Measurements from ENCODE around the gene TRA2B. TPM values are rescaled to one million over a fixed set of nuclear protein-coding genes. Genes with fewer than 3 reads are reported as not detected.

TRA2B gene
- total RNA-seq, 1 donor from 2014 or later = 191 TPM

DNA sequence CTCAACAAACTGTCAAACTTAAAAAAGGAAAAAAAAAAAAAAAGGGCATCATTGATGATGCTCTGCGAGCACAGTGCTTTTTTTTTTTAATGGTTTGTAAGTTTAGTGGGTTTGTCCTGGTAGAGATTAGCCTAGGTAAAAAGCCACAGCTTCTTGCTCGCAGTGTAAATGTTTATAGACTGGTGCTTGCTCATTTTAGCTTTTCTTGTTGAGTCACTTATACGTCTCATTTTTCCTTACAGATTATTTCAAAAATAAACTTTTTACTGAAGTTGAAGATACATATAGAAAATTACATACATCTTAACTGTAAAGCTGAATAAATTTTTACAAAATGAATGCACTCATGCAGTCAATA, 16.5 kb upstream of the TRA2B start:
- no peak for DNase-seq (ENCODE audit: low read depth in 2 of 2)

DNA sequence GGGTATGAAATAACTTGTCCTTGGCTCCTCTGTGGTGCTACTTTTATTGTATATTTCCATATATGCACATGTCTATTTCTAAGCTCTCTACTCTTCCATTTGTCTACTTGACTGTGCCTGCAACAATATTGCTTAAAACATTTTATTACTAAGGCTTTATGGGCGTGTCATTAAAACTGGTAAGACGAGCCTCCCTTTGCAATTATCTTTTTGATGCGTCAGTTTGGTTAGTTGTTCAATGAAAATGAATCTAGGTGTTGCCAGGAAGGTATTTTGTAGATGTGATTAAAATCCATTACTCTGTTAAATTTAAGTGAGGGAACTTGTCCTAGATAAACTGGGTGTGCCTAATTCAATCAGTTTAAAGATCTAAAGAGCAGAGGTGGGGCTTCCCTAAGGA, 12.9 kb upstream of the TRA2B start:
- no peak for DNase-seq (ENCODE audit: low read depth in 2 of 2)

DNA sequence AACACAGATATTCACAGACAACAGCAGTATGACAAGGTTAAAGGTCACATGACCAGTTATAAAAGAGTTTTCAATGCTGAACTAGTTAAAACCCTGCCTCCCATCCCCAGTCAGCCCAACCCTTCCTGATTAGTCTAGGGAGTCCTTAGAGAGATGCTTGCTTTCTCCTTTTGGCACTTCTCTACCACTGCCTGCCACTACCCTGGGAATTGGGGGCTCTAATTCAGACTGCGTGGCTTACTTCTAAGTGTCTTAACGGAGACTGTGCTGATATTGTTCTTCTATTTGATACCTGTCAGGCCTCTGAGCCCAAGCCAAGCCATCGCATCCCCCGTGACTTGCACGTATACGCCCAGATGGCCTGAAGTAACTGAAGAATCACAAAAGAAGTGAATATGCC, 11.7 kb upstream of the TRA2B start:
- DNase-seq (ENCODE audit: low read depth in 2 of 2) = no peak

DNA sequence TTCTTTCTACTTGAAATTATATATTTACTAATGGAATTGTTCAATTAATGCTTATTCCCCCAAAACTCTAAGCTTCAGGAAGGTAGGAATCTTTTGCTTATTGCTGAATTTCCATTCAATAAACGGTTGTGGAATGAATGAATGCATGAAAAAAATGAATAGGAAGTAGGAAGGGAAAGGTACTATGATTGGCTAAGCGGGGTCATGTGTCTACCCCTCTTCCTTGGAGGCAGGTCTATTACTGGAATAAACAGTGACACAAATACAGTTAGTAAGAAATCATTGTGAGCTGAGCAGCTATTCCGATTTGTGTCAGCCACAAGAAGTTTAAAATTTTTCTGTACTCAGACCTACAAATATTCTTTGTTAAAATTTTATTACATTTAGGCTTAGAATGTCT, 10.5 kb upstream of the TRA2B start:
- no peak for DNase-seq (ENCODE audit: low read depth in 2 of 2)

DNA sequence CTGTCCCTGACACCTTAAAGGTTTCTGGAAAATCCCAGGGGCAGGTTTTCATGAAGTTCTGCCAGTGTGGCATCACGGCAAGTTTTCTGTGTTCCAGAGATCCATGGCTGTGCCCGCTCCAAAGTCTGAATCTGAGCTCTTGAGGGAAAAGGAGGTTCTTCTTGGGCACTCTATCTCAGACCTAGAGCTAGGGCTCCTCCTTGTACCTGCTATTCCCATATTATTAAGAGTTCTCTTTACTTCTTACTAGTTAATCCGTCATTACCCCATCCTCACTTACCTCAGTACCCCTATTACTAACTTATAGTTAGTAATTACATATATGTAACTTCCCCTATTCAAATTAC, 5.9 kb upstream of the TRA2B start:
- DNase-seq (ENCODE audit: low read depth in 2 of 2) = no peak

- DNase-seq (ENCODE audit: low read depth in 2 of 2) = peak; percentile 54 to 63
These were observed 5.3 kb upstream of the TRA2B start for GRCh38 chr3:185942907-185943759.

DNA sequence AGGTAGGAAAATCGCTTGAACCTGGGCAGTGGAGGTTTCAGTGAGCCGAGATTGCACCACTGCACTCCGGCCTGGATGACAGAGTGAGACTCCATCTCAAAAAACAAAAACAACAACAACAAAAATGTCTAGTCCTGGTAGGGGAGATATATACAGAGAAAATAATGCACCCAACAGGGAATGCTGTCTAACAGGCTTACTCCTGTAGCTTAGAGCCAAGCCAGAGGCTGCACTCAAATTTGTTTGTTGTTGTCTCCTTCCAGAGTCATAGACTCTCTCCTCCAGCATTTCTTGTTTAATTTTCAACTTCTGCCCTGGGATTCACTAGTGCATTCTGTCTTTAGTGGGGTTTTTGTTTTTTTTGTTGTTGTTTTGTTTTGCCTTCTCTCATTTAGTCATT, 4.6 kb upstream of the TRA2B start:
- no peak for DNase-seq (ENCODE audit: low read depth in 2 of 2)

DNA sequence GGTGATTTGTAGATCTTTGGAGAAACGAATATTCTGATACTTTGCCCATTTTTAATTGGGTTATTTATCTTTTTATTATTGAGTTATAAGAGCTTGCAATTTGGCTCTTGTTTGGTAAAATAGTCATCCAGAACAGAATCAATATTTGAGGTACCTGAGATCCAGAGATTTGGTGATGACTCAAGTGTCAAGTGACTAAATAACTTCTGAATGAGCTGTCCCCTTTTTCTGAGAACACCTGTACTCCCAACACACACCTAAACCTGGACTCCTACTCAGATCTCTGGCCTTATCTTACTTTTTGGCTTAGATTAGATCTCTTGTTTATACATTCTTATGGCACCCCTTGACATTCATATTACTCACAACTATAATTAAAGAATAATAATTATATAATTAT, 3.1 kb upstream of the TRA2B start:
- DNase-seq (ENCODE audit: low read depth in 2 of 2) = no peak

DNA sequence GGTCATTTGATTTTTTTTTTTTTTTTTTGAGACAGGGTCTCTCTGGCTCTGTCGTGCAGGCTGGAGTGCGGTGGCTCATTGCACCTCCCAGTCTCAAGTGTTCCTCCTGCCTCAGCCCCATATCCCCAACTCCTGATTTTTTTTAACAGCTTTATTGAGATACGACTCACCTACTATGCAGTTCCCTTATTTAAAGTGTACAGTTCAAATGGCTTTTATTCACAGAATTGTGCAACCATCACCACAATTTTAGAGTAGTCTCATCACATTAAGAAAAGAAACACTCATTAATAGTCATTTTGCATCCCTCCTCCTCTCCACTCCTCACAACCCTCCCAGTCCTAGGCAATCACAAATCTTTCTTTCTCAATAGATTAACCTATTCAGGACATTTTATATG, 1.9 kb upstream of the TRA2B start:
- DNase-seq (ENCODE audit: low read depth in 2 of 2) = no peak

DNA sequence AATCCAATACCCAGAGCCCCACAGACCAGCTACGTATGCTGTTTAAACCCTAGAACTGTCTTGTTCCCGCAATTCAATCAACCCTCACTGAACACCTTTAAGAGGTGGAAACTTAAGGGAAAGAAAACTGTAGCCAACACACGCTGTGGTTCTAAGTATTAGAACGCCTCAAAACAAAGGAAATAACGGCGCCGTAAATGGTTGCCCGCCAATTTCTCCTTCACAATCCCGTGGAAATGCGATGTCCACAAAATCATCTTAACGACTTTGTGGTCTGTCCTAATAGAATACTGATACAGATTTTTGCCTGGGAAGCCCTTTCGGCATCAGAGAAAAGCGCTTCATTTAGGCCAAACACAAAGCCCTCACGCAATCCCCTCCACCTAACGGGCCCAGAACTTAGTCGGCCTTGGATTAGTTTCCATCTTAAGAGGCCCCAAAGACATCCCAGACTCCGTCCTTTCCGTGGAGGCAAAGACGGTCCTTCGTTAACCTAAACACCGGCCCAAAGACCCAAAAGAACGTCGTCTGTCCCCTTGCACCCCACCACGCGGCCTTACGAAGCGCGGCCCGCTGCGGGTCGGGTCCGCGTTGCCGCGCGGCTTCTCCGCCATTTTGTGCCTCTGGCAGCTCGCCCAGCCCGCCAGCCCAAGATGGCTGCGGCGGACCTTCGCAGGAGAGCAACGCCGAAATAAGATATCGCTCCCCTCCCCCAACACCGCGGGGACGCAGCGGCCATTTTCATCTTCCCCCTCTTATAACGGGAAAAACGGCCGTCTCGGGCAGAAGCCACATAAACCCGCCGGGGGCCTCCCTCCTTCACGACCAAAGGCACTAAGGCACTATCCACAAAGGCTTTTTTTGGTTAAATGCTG, 763 bp downstream of the TRA2B start:
- DNase-seq (ENCODE audit: low read depth in 2 of 2) = peak in 1 of 2 donors; percentile 85

GRCh38 chr3:185936273-185936629, 1.6 kb downstream of the TRA2B start:
- no peak for DNase-seq (ENCODE audit: low read depth in 2 of 2)

- DNase-seq (ENCODE audit: low read depth in 2 of 2) = no peak
These were observed 2.1 kb downstream of the TRA2B start for GRCh38 chr3:185935465-185936272.

DNA sequence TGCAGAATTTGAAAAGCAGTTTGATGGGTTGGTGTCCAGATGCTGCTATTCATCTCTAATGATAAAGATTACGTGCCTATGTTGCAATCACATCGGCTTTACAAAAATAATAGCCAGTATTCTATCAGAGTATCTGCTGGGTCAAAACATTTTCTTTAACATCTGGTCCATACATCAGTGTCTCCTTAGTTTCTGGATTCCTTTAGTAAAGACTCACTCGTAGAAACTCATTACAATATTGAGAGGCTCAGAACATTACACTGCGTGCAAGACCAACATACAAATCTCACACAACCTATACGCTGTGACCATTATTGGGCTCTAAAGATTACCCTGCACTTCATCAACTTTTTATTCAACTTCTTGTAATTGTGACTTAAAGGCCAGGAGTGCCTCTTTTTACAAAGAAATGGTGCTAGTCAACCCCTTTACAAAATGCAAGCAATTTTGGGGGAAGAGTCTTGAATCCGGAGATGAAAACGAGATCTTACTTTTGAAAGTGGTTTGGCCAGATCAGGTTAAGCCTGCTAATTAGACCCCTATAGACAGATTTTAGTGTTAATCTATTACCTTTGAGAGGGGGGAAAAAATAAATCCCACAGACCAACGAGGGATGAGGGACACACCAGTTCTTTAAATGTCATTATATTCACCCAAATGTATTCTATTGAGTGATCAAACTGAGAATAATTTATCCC, 2.9 kb downstream of the TRA2B start:
- DNase-seq (ENCODE audit: low read depth in 2 of 2) = no peak

DNA sequence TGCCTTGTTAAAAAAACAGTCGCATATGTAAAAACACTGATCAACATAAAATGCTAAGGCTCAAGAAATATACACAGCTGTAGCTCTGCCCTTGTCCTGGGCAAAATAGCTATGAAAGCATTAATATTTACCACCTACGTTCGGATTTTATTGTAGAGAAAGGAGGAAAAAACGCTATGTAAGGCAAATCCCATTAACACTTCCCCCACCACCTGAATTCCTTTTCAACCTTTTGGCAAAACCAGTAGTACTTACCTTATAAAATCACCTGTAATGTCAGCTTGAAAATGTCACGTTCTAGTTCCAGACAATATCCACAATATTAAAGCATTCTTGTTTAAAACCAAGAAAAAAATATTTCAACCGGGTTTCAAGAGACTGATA, 3.6 kb downstream of the TRA2B start:
- DNase-seq (ENCODE audit: low read depth in 2 of 2) = no peak

- no peak for DNase-seq (ENCODE audit: low read depth in 2 of 2)
These were observed 4.2 kb downstream of the TRA2B start for GRCh38 chr3:185933374-185934173.

- DNase-seq (ENCODE audit: low read depth in 2 of 2) = no peak
These were observed 5.8 kb downstream of the TRA2B start for GRCh38 chr3:185931777-185932612.

GRCh38 chr3:185930393-185931107, 7.3 kb downstream of the TRA2B start:
- no peak for DNase-seq (ENCODE audit: low read depth in 2 of 2)

DNA sequence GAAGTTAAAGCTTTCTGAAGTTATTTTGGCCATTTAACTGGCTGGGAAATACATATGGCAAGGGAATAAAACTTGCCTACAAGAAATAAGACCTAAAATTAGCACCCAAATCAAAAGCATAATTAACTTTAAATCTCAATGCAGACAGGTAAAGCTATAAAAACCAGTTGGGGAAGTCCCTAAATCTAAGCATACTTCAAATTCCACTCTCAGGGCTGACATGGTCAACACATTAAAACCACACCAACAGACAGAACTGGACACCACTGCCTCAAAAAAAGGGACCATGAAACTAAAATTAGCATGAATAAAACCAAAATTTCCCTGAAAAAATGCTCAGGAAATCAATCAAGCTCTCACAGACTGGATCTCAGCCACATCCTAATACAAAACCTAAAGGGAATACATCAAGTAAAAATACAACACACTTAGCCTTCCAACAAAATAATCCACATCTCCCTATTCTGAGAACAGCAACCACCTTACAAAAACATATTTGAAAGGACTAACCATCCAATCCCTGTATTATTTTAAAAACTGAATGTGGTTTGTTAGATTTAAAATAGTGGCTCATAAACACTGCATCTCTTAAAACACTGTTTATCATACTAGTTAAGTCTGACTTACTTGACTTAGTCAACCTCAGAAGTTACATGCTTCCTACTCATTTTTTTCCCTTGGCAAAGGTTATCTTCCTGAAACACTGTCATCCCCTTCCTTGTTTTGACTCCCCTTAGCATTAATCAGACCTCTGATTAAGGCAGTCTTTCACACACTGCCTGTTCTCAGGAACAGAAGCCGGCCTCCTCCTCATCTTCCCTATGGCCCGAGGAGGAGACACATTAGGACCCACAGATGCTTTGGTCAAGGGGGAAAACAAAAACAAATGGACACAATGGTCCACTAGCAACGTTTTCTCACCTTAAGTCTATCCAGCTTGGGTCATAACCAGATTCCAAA, 8.3 kb downstream of the TRA2B start:
- DNase-seq (ENCODE audit: low read depth in 2 of 2) = peak in 1 of 2 donors; percentile 73
